Measurements from ENCODE around the gene VPS51. TPM values are rescaled to one million over a fixed set of nuclear protein-coding genes. Genes with fewer than 3 reads are reported as not detected.

The VPS51 gene
- total RNA-seq, 4 donors from 2014 or later = 206 to 515 (median 266) TPM

- Histone ChIP-seq H3K36me3 (peaks cover 0 to 35% of the 10 kb centered on the region in 2 donors), H3K4me1 (peaks cover 27 to 29% of the 10 kb centered on the region in 2 donors), H3K9me3 (no peaks in the 10 kb centered on the region), H3K27me3 (no peaks in the 10 kb centered on the region), H3K4me3 (peak within 1 kb of the TSS; percentile 84 to 99 (median 92)), H3K27ac (peak within 1 kb of the TSS; percentile 87 to 99 (median 98))
- intact Hi-C loops (cut with DNase I; ENCODE audit: low total_unique reads) = loop anchor here (1.0 kb wide), 2 partner anchors 12 to 22 kb away; partner anchors contain the start of genes FAU and MRPL49
- DNase-seq (peak; percentile 83 to 89), ATAC-seq (peak; percentile 82 to 84)
- in situ Hi-C loops (cut with MboI; ENCODE audit: low sequenced_read_pairs in 4 of 4) = no loop called here
- TF ChIP-seq CTCF (IDR thresholded peaks at IDR 0.05 in 4 of 5, conservative IDR thresholded peaks at IDR 0.05 in 1 of 5) (peak in 1 of 5 experiments; percentile 24), POLR2A (IDR thresholded peaks at IDR 0.05) (peak; percentile 97 to 98)
Observed at GRCh38 chr11:65134240-65134951, 38.4 kb downstream of the VPS51 start, which contains the start of gene SYVN1. Gene SYVN1, minus strand, starts transcription at chr11:65134519. Its CDS starts 918 bp downstream, at chr11:65133601.

- Histone ChIP-seq H3K4me3 (peak overlapping the region; percentile 84 to 99 (median 92)), H3K27ac (peak overlapping the region; percentile 87 to 99 (median 98)), H3K36me3 (peaks cover 0 to 28% of the 10 kb centered on the region in 2 donors), H3K9me3 (no peaks in the 10 kb centered on the region), H3K27me3 (no peaks in the 10 kb centered on the region), H3K4me1 (peaks cover 27 to 29% of the 10 kb centered on the region in 2 donors)
- peak; percentile 95 to 97 for ATAC-seq
- intact Hi-C loops (cut with DNase I; ENCODE audit: low total_unique reads) = loop anchor here (1.0 to 5.0 kb wide), 4 partner anchors 13 to 782 kb away; partner anchors contain the start of genes C11orf68, DRAP1, FAU and MRPL49
- TF ChIP-seq CTCF (IDR thresholded peaks at IDR 0.05 in 4 of 5, conservative IDR thresholded peaks at IDR 0.05 in 1 of 5) (no peak), POLR2A (IDR thresholded peaks at IDR 0.05) (no peak)
- DNase-seq = peak; percentile 96 to 99
- in situ Hi-C loops (cut with MboI; ENCODE audit: low sequenced_read_pairs in 4 of 4) = no loop called here
Observed at GRCh38 chr11:65134952-65135632, 39.1 kb downstream of the VPS51 start.

GRCh38 chr11:65135633-65136145 lies 39.7 kb downstream of the VPS51 start:
- Histone ChIP-seq H3K27ac (peak overlapping the region; percentile 87 to 99 (median 98)), H3K27me3 (no peaks in the 10 kb centered on the region), H3K4me3 (peak overlapping the region; percentile 84 to 99 (median 92)), H3K36me3 (peaks cover 0 to 22% of the 10 kb centered on the region in 2 donors), H3K9me3 (no peaks in the 10 kb centered on the region), H3K4me1 (peaks cover 27 to 29% of the 10 kb centered on the region in 2 donors)
- intact Hi-C loops (cut with DNase I; ENCODE audit: low total_unique reads) = loop anchor here (1.0 to 5.0 kb wide), 2 partner anchors 15 to 782 kb away; partner anchors contain the start of genes C11orf68 and DRAP1
- in situ Hi-C loops (cut with MboI; ENCODE audit: low sequenced_read_pairs in 4 of 4) = no loop called here
- ATAC-seq (no peak), DNase-seq (peak in 1 of 2 donors; percentile 17)
- TF ChIP-seq POLR2A (IDR thresholded peaks at IDR 0.05) = no peak
- TF ChIP-seq CTCF (IDR thresholded peaks at IDR 0.05 in 4 of 5, conservative IDR thresholded peaks at IDR 0.05 in 1 of 5) = no peak

- H3K27me3 ChIP-seq = no peaks in the 10 kb centered on the region
- peaks cover 0 to 13% of the 10 kb centered on the region in 2 donors for H3K36me3 ChIP-seq
- TF ChIP-seq CTCF (IDR thresholded peaks at IDR 0.05 in 4 of 5, conservative IDR thresholded peaks at IDR 0.05 in 1 of 5) (no peak), POLR2A (IDR thresholded peaks at IDR 0.05) (no peak)
- peak in 1 of 2 donors; percentile 10 for DNase-seq
- intact Hi-C loops (cut with DNase I; ENCODE audit: low total_unique reads) = loop anchor here (5.0 kb wide), 1 partner anchor 781 kb away; the partner anchor contains the start of genes C11orf68 and DRAP1
- H3K27ac ChIP-seq = peak overlapping the region; percentile 87 to 99 (median 98)
- no peaks in the 10 kb centered on the region for H3K9me3 ChIP-seq
- no peak overlapping the region for H3K4me3 ChIP-seq
- H3K4me1 ChIP-seq = peaks cover 27 to 29% of the 10 kb centered on the region in 2 donors
- in situ Hi-C loops (cut with MboI; ENCODE audit: low sequenced_read_pairs in 4 of 4) = no loop called here
- no peak for ATAC-seq
Observed at GRCh38 chr11:65136515-65137096, 40.6 kb downstream of the VPS51 start.

Measured in gastrocnemius medialis (tissue), 4 donors.